Osteoblast (primary cell): ENCODE measurements around the gene MYH14. TPM values are rescaled to one million over a fixed set of nuclear protein-coding genes. Genes with fewer than 3 reads are reported as not detected.
A peak's percentile ranks its signal among the peaks of the same experiment; 100 is the strongest.

Source experiments
- DNase-seq: peaks from one replicate; pipeline ENCODE4 v3.0.0; 2011; ENCODE audit warnings: low spot score, mixed read lengths; ENCODE audit not compliant: insufficient read length; ENCODE audit errors: missing footprints
- H2AFZ ChIP-seq: 2 replicates; pipeline ENCODE4 v1.6.0; 2011; ENCODE audit warnings: mild to moderate bottlenecking, low read length
- H3K27ac ChIP-seq: 2 replicates; pipeline ENCODE4 v1.5.1; 2011; ENCODE audit warnings: mild to moderate bottlenecking, low read depth, low read length, moderate library complexity
- H3K27me3 ChIP-seq: 2 replicates; pipeline ENCODE4 v1.6.0; 2012; ENCODE audit warnings: mild to moderate bottlenecking, control low read depth, inconsistent platforms, low read length, moderate library complexity; ENCODE audit not compliant: insufficient read depth
- H3K36me3 ChIP-seq: 2 replicates; pipeline ENCODE4 v1.5.1; 2011; ENCODE audit warnings: mild to moderate bottlenecking, low read length, control low read depth, moderate library complexity; ENCODE audit not compliant: insufficient read depth
- H3K4me1 ChIP-seq: 2 replicates; pipeline ENCODE4 v1.5.1; 2011; ENCODE audit warnings: mild to moderate bottlenecking, low read length, control low read depth, moderate library complexity; ENCODE audit not compliant: insufficient read depth
- H3K4me2 ChIP-seq: 2 replicates; pipeline ENCODE4 v1.6.0; 2011; ENCODE audit warnings: mild to moderate bottlenecking, low read length; ENCODE audit not compliant: insufficient read depth
- H3K4me3 ChIP-seq: fragments of 200-600 bp; sonication (generic); 3 replicates; pipeline ENCODE4 v1.5.1; 2012; ENCODE audit warnings: mild to moderate bottlenecking, low read length, inconsistent platforms; ENCODE audit not compliant: insufficient read depth
- H3K79me2 ChIP-seq: 2 replicates; pipeline ENCODE4 v1.6.0; 2012; ENCODE audit warnings: mild to moderate bottlenecking, low read length, control low read depth, inconsistent platforms; ENCODE audit not compliant: insufficient read depth
- H3K9me3 ChIP-seq: 2 replicates; pipeline ENCODE4 v1.5.1; 2011; ENCODE audit warnings: low read depth, low read length, control low read depth
- H4K20me1 ChIP-seq: 2 replicates; pipeline ENCODE4 v1.6.0; 2012; ENCODE audit warnings: mild to moderate bottlenecking, low read length, control low read depth; ENCODE audit not compliant: insufficient read depth
- CTCF ChIP-seq: IDR thresholded peaks from 2 replicates; pipeline ENCODE4 v1.5.1; 2011; ENCODE audit warnings: mild to moderate bottlenecking, low read depth, low read length, moderate library complexity; ENCODE audit errors: extremely low read depth
- total RNA-seq: library from RNA; depleted of rRNA; stranded (reverse); fragments of >200 nt; gene quantifications from 2 replicates; pipeline ENCODE4 v1.2.3, GENCODE V29; 2012

Gene MYH14
- total RNA-seq, 1 donor, result not detected

GRCh38 chr19:50314724-50315708, 111.6 kb downstream of the MYH14 start:
- Histone ChIP-seq H3K27me3 (peaks cover 26% of the 10 kb centered on the region), H3K4me1 (no peaks in the 10 kb centered on the region), H3K36me3 (no peaks in the 10 kb centered on the region)

GRCh38 chr19:50315773-50316448, 112.5 kb downstream of the MYH14 start:
- Histone ChIP-seq H3K27me3 (peaks cover 22% of the 10 kb centered on the region), H3K79me2 (no peaks in the 10 kb centered on the region), H3K36me3 (no peaks in the 10 kb centered on the region), H2AFZ (no peak overlapping the region), H4K20me1 (no peaks in the 10 kb centered on the region), H3K9me3 (no peaks in the 10 kb centered on the region), H3K4me2 (no peak overlapping the region), H3K27ac (no peak overlapping the region), H3K4me1 (no peaks in the 10 kb centered on the region), H3K4me3 (no peak overlapping the region)
- TF ChIP-seq CTCF, result no peak
- peak; percentile 63 for DNase-seq

More at GRCh38 chr19:50314724-50315708, 111.6 kb downstream of the MYH14 start:
- H3K9me3 ChIP-seq, result no peaks in the 10 kb centered on the region
- H4K20me1 ChIP-seq, result no peaks in the 10 kb centered on the region
- H3K4me2 ChIP-seq, result no peak overlapping the region
- DNase-seq, result peak; percentile 41
- TF ChIP-seq CTCF, result no peak
- no peak overlapping the region for H2AFZ ChIP-seq
- H3K4me3 ChIP-seq, result no peak overlapping the region
- H3K79me2 ChIP-seq, result no peaks in the 10 kb centered on the region
- H3K27ac ChIP-seq, result no peak overlapping the region

GRCh38 chr19:50317115-50317514, 113.7 kb downstream of the MYH14 start:
- no peaks in the 10 kb centered on the region for H3K79me2 ChIP-seq
- H3K27me3 ChIP-seq, result peaks cover 22% of the 10 kb centered on the region
- H3K4me3 ChIP-seq, result no peak overlapping the region
- no peaks in the 10 kb centered on the region for H3K9me3 ChIP-seq
- DNase-seq, result peak; percentile 21
- H3K27ac ChIP-seq, result no peak overlapping the region
- no peaks in the 10 kb centered on the region for H3K36me3 ChIP-seq
- no peaks in the 10 kb centered on the region for H3K4me1 ChIP-seq
- no peak overlapping the region for H2AFZ ChIP-seq
- H4K20me1 ChIP-seq, result no peaks in the 10 kb centered on the region
- H3K4me2 ChIP-seq, result no peak overlapping the region
- no peak for TF ChIP-seq CTCF

- H3K27me3 ChIP-seq, result peaks cover 12% of the 10 kb centered on the region
These were observed 115.0 kb downstream of the MYH14 start for GRCh38 chr19:50318438-50318837.

More at GRCh38 chr19:50318438-50318837, 115.0 kb downstream of the MYH14 start:
- no peak for TF ChIP-seq CTCF
- no peak overlapping the region for H3K4me3 ChIP-seq
- DNase-seq, result peak; percentile 29
- H3K27ac ChIP-seq, result no peak overlapping the region
- H3K4me2 ChIP-seq, result no peak overlapping the region
- H4K20me1 ChIP-seq, result no peaks in the 10 kb centered on the region
- H3K9me3 ChIP-seq, result no peaks in the 10 kb centered on the region
- no peaks in the 10 kb centered on the region for H3K79me2 ChIP-seq
- no peaks in the 10 kb centered on the region for H3K36me3 ChIP-seq
- no peak overlapping the region for H2AFZ ChIP-seq
- H3K4me1 ChIP-seq, result no peaks in the 10 kb centered on the region
